ENCODE measurements around the gene PIP5KL1. TPM values are rescaled to one million over a fixed set of nuclear protein-coding genes. Genes with fewer than 3 reads are reported as not detected.

Gene PIP5KL1
- total RNA-seq, 6 experiments from 2014 or later: 1.7 to 3.1 (median 2.1) TPM

DNA sequence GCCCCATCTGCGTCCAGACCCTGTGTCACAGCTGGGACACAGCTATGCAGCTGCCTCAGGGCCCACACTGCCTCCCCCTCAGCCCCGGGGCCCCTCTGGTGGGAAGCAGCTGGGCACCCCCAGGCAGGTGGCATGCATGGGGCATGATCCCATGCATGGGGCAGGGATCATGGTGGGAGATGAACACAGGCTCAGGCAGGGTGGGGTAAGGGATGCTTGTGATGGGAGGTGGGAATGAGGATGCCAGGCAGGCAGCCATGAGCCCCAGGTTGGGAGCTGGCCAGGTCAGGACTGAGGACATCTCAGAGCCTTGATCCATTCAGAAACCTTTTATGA, 30.5 kb upstream of the PIP5KL1 start:
- Mint-ChIP-seq H3K27me3 (ENCODE audit: insufficient read depth) (no peaks in the 10 kb centered on the region; the same call in 1 of the 2 replicates), H3K4me1 (ENCODE audit: low read depth) (peaks cover 31% of the 10 kb centered on the region), H3K4me3 (no peak overlapping the region), H3K9me3 (no peaks in the 10 kb centered on the region), H3K27ac (no peak overlapping the region), H3K36me3 (ENCODE audit: low read depth) (peaks cover 8% of the 10 kb centered on the region)
- TF ChIP-seq, protein P1, sequence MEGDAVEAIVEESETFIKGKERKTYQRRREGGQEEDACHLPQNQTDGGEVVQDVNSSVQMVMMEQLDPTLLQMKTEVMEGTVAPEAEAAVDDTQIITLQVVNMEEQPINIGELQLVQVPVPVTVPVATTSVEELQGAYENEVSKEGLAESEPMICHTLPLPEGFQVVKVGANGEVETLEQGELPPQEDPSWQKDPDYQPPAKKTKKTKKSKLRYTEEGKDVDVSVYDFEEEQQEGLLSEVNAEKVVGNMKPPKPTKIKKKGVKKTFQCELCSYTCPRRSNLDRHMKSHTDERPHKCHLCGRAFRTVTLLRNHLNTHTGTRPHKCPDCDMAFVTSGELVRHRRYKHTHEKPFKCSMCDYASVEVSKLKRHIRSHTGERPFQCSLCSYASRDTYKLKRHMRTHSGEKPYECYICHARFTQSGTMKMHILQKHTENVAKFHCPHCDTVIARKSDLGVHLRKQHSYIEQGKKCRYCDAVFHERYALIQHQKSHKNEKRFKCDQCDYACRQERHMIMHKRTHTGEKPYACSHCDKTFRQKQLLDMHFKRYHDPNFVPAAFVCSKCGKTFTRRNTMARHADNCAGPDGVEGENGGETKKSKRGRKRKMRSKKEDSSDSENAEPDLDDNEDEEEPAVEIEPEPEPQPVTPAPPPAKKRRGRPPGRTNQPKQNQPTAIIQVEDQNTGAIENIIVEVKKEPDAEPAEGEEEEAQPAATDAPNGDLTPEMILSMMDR (IDR thresholded peaks at IDR 0.05): no peak
- DNase-seq: no peak

DNA sequence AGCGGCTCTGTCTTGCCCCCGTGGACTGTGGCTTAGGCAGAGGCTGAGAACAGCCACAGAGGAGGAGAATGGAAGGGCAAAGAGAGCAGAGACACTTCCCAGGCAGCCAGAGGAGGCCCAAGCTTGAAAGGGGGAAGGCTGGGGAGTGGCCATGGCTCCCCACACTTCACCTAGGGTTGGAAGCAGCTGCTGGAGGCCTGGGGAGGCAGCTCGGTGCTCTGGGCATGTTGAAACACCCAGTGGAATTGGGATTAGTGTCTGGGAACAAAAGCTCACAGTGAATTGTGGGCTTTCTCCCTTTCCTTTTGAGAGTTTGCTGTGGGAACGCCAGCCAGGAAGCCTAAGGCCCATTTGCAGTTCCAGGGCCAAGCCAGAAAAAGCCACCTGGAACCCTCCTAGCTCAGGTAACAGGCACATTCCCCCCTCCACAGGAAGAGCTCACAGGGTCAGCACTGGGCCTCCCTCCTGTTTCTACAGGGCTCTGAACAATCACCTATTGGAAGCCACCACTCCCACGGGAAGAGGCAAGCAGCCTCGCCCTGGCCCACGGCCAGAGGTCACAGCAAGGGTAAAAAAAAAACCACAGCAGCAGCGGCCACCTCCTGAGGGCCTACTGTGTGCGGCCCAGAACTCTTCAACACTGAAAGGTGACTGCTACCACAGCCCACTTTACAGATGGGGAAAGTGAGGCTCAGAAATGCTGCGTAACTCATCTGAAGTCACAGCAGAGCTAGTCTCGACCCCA, 30.0 kb upstream of the PIP5KL1 start:
- no peak for DNase-seq
- Mint-ChIP-seq H3K27me3 (ENCODE audit: insufficient read depth) (no peaks in the 10 kb centered on the region; the same call in 1 of the 2 replicates), H3K9me3 (no peaks in the 10 kb centered on the region), H3K36me3 (ENCODE audit: low read depth) (peaks cover 8% of the 10 kb centered on the region), H3K4me1 (ENCODE audit: low read depth) (peaks cover 29% of the 10 kb centered on the region), H3K4me3 (no peak overlapping the region), H3K27ac (peak overlapping the region; percentile 28; the same call in 1 of the 2 replicates)
- TF ChIP-seq, protein P1 (IDR thresholded peaks at IDR 0.05): no peak

GRCh38 chr9:127959841-127960409, 29.3 kb upstream of the PIP5KL1 start:
- Mint-ChIP-seq H3K27ac (peak overlapping the region; percentile 28), H3K27me3 (ENCODE audit: insufficient read depth) (no peaks in the 10 kb centered on the region; the same call in 1 of the 2 replicates), H3K9me3 (no peaks in the 10 kb centered on the region), H3K4me3 (no peak overlapping the region), H3K4me1 (ENCODE audit: low read depth) (peaks cover 27% of the 10 kb centered on the region), H3K36me3 (ENCODE audit: low read depth) (peaks cover 8% of the 10 kb centered on the region)
- no peak for DNase-seq
- TF ChIP-seq, protein P1 (IDR thresholded peaks at IDR 0.05): no peak

- Mint-ChIP-seq H3K27ac (no peak overlapping the region), H3K36me3 (ENCODE audit: low read depth) (peaks cover 8% of the 10 kb centered on the region), H3K9me3 (no peaks in the 10 kb centered on the region), H3K4me1 (ENCODE audit: low read depth) (peaks cover 26% of the 10 kb centered on the region), H3K27me3 (ENCODE audit: insufficient read depth) (no peaks in the 10 kb centered on the region; the same call in 1 of the 2 replicates), H3K4me3 (no peak overlapping the region)
- TF ChIP-seq, protein P1 (IDR thresholded peaks at IDR 0.05): no peak
- no peak for DNase-seq
These were observed 28.8 kb upstream of the PIP5KL1 start for GRCh38 chr9:127959398-127959797.

- TF ChIP-seq, protein P1 (IDR thresholded peaks at IDR 0.05): no peak
- Mint-ChIP-seq H3K9me3 (no peaks in the 10 kb centered on the region), H3K4me1 (ENCODE audit: low read depth) (peaks cover 25% of the 10 kb centered on the region), H3K36me3 (ENCODE audit: low read depth) (peaks cover 8% of the 10 kb centered on the region), H3K4me3 (no peak overlapping the region), H3K27ac (no peak overlapping the region), H3K27me3 (ENCODE audit: insufficient read depth) (no peaks in the 10 kb centered on the region; the same call in 1 of the 2 replicates)
- DNase-seq: no peak
These were observed 28.2 kb upstream of the PIP5KL1 start for GRCh38 chr9:127958728-127959127.
